Neural cell (in vitro differentiated cells): ENCODE results near the gene RNF187. TPM values are rescaled to one million over a fixed set of nuclear protein-coding genes. Genes with fewer than 3 reads are reported as not detected.

Experiments used
- H2AFZ ChIP-seq: fragments of 200-600, 300-800 bp; sonication (generic), shearing (Covaris generic); 2 replicates; pipeline ENCODE4 v1.6.0; 2014; ENCODE audit warnings: low read depth, mild to moderate bottlenecking, antibody characterized with exemption, low read length, moderate library complexity
- H3F3A ChIP-seq: fragments of 200-600 bp; shearing (Covaris generic); 2 replicates; pipeline ENCODE4 v1.6.1; 2016; ENCODE audit warnings: mild to moderate bottlenecking, moderate library complexity, mixed read lengths, antibody characterized with exemption, low read length; ENCODE audit not compliant: insufficient read depth, poor library complexity, severe bottlenecking
- H3K27ac ChIP-seq: fragments of 200-600, 300-800 bp; sonication (generic), shearing (Covaris generic); 2 replicates; pipeline ENCODE4 v1.5.1; 2014; ENCODE audit warnings: mild to moderate bottlenecking, low read length, moderate library complexity
- H3K27me3 ChIP-seq: fragments of 300-800, 200-600 bp; sonication (generic), shearing (Covaris generic); 2 replicates; pipeline ENCODE4 v1.6.0; 2014; ENCODE audit warnings: mild to moderate bottlenecking, low read depth, low read length, moderate library complexity; ENCODE audit not compliant: insufficient read depth
- H3K36me3 ChIP-seq: fragments of 300-800, 200-600 bp; sonication (generic), shearing (Covaris generic); 2 replicates; pipeline ENCODE4 v1.5.1; 2014; ENCODE audit warnings: mild to moderate bottlenecking, antibody characterized with exemption, low read length, moderate library complexity; ENCODE audit not compliant: insufficient read depth
- H3K4me2 ChIP-seq: fragments of 300-800, 200-600 bp; sonication (generic), shearing (Covaris generic); 2 replicates; pipeline ENCODE4 v1.6.0; 2014; ENCODE audit warnings: mild to moderate bottlenecking, low read length
- H3K4me3 ChIP-seq: fragments of 300-800, 200-600 bp; sonication (generic), shearing (Covaris generic); 2 replicates; pipeline ENCODE4 v1.5.1; 2014; ENCODE audit warnings: mild to moderate bottlenecking, low read length, moderate library complexity
- H3K79me2 ChIP-seq: fragments of 200-600 bp; shearing (Covaris generic); replicated peaks from 2 replicates; pipeline ENCODE4 v1.6.0; 2014; ENCODE audit warnings: mild to moderate bottlenecking, low read length, moderate library complexity; ENCODE audit not compliant: insufficient read depth
- H3K9ac ChIP-seq: fragments of 300-800, 200-600 bp; sonication (generic), shearing (Covaris generic); 2 replicates; pipeline ENCODE4 v1.6.1; 2016; ENCODE audit warnings: mild to moderate bottlenecking, low read length, mixed read lengths
- H3K9me2 ChIP-seq: fragments of 200-600 bp; shearing (Covaris generic); 2 replicates; pipeline ENCODE4 v1.6.1; 2016; ENCODE audit warnings: mild to moderate bottlenecking, low read length, mixed read lengths; ENCODE audit not compliant: insufficient read depth
- H3K9me3 ChIP-seq: fragments of 200-600, 300-800 bp; sonication (generic), shearing (Covaris generic); 2 replicates; pipeline ENCODE4 v1.6.1; 2016; ENCODE audit warnings: mild to moderate bottlenecking, mixed run types, low read length, moderate library complexity, mixed read lengths
- H4K20me1 ChIP-seq: fragments of 200-600 bp; shearing (Covaris generic); 2 replicates; pipeline ENCODE4 v1.6.1; 2016; ENCODE audit warnings: mild to moderate bottlenecking, mixed run types; ENCODE audit not compliant: insufficient read depth
- CTCF ChIP-seq: fragments of 450-650 bp; IDR thresholded peaks from 2 replicates; pipeline ENCODE4 v1.5.1; 2014; ENCODE audit warnings: antibody characterized with exemption, mild to moderate bottlenecking, moderate library complexity; ENCODE audit not compliant: poor library complexity, severe bottlenecking
- EP300 ChIP-seq: fragments of 450-650 bp; conservative IDR thresholded peaks from 2 replicates; pipeline ENCODE4 v1.6.1; 2014; ENCODE audit warnings: antibody characterized with exemption, mild to moderate bottlenecking, moderate library complexity; ENCODE audit not compliant: poor library complexity, severe bottlenecking
- EZH2 ChIP-seq: fragments of 200-600, 300-800 bp; shearing (Covaris generic), sonication (generic); IDR thresholded peaks from 2 replicates; pipeline ENCODE4 v1.6.1; 2014; ENCODE audit warnings: antibody characterized with exemption, low read length, borderline replicate concordance, mild to moderate bottlenecking; ENCODE audit not compliant: insufficient read depth, poor library complexity, severe bottlenecking
- MXI1 ChIP-seq: fragments of 450-650 bp; conservative IDR thresholded peaks from 2 replicates; pipeline ENCODE4 v1.6.1; 2014; ENCODE audit warnings: antibody characterized with exemption, mild to moderate bottlenecking; ENCODE audit not compliant: poor library complexity, severe bottlenecking
- POLR2AphosphoS5 ChIP-seq: IDR thresholded peaks from 2 replicates; pipeline ENCODE4 v1.6.1; 2012
- RAD21 ChIP-seq: fragments of 450-650 bp; conservative IDR thresholded peaks from 2 replicates; pipeline ENCODE4 v1.6.1; 2014; ENCODE audit warnings: antibody characterized with exemption, mild to moderate bottlenecking, moderate library complexity
- REST ChIP-seq: IDR thresholded peaks from 2 replicates; pipeline ENCODE4 v1.6.1; 2012; ENCODE audit warnings: borderline replicate concordance
- SMC3 ChIP-seq: fragments of 450-650 bp; conservative IDR thresholded peaks from 2 replicates; pipeline ENCODE4 v1.6.1; 2014; ENCODE audit warnings: antibody characterized with exemption, mild to moderate bottlenecking, moderate library complexity; ENCODE audit not compliant: poor library complexity
- TAF1 ChIP-seq: IDR thresholded peaks from 2 replicates; pipeline ENCODE4 v1.6.1; 2012; ENCODE audit warnings: low read depth
- polyA plus RNA-seq: library from polyadenylated mRNA; depleted of rRNA; stranded (reverse); fragments of >200 nt; gene quantifications from 2 replicates; pipeline ENCODE4 v1.2.3, GENCODE V29; 2014

RNF187 gene
- polyA plus RNA-seq, 1 donor from 2014 or later = 73.6 TPM

GRCh38 chr1:228515200-228515834 is 28.1 kb downstream of the RNF187 start:
- Histone ChIP-seq H3K27me3 (peaks cover 33% of the 10 kb centered on the region), H3K4me3 (no peak overlapping the region)

GRCh38 chr1:228517655-228518054 is 30.5 kb downstream of the RNF187 start:
- Histone ChIP-seq H3K36me3 (no peaks in the 10 kb centered on the region), H3K4me3 (no peak overlapping the region), H4K20me1 (no peaks in the 10 kb centered on the region), H3K9me2 (no peaks in the 10 kb centered on the region), H3F3A (no peaks in the 10 kb centered on the region), H3K27me3 (peaks cover 27% of the 10 kb centered on the region), H3K9me3 (no peaks in the 10 kb centered on the region), H2AFZ (no peak overlapping the region), H3K27ac (no peak overlapping the region), H3K4me2 (no peak overlapping the region), H3K9ac (no peak overlapping the region), H3K79me2 (no peaks in the 10 kb centered on the region)
- no peak for TF ChIP-seq REST
- no peak for TF ChIP-seq EP300
- TF ChIP-seq EZH2 = no peak
- TF ChIP-seq MXI1 = no peak
- TF ChIP-seq TAF1 = no peak
- no peak for TF ChIP-seq RAD21
- no peak for TF ChIP-seq POLR2AphosphoS5

More at GRCh38 chr1:228515200-228515834, 28.1 kb downstream of the RNF187 start:
- H3K9ac ChIP-seq = no peak overlapping the region
- H3K4me2 ChIP-seq = no peak overlapping the region
- TF ChIP-seq RAD21 (peak; percentile 89), CTCF (peak; percentile 86), POLR2AphosphoS5 (no peak), EP300 (no peak), MXI1 (no peak), EZH2 (no peak), SMC3 (peak; percentile 89), TAF1 (no peak), REST (no peak)
- no peaks in the 10 kb centered on the region for H3K9me2 ChIP-seq
- H3K79me2 ChIP-seq = no peaks in the 10 kb centered on the region
- no peak overlapping the region for H3K27ac ChIP-seq
- no peaks in the 10 kb centered on the region for H3K9me3 ChIP-seq
- no peak overlapping the region for H2AFZ ChIP-seq
- no peaks in the 10 kb centered on the region for H3K36me3 ChIP-seq
- H4K20me1 ChIP-seq = no peaks in the 10 kb centered on the region
- no peaks in the 10 kb centered on the region for H3F3A ChIP-seq
